HEK293T (cell line): Measurements from ENCODE around the gene CETN3.
"Not testable (repeated sequence)": the region's sequence is repeated elsewhere in the genome, so short reads cannot be mapped to it uniquely, and the experiment has no call there.

Experiments
- CTCF ChIA-PET: fragments of 350-600 bp; formaldehyde crosslinking; extraction: SDS; loops from one replicate; lab custom pipeline; 2021; ENCODE audit warnings: antibody characterized with exemption, inconsistent platforms; lab: Yijun Ruan, JAX
- POLR2A ChIA-PET: fragments of 350-600 bp; formaldehyde crosslinking; extraction: SDS; loops from one replicate; lab custom pipeline; 2020; ENCODE audit warnings: antibody characterized with exemption, inconsistent platforms; lab: Yijun Ruan, JAX
- DNase-seq: peaks from one replicate; pipeline ENCODE4 v3.0.0; 2012; ENCODE audit warnings: mixed read lengths; ENCODE audit errors: extremely low spot score
- CTBP1 ChIP-seq: fragments of 450-650 bp; IDR thresholded peaks from 2 replicates; pipeline ENCODE4 v1.6.1; 2016; ENCODE audit warnings: borderline replicate concordance
- ELF4 ChIP-seq: fragments of 450-650 bp; IDR thresholded peaks from 2 replicates; pipeline ENCODE4 v1.6.1; 2017; ENCODE audit warnings: antibody characterized with exemption
- FOXA1 ChIP-seq: fragments of 450-650 bp; IDR thresholded peaks from 2 replicates; pipeline ENCODE4 v1.6.1; 2016; ENCODE audit warnings: mild to moderate bottlenecking
- FOXK2 ChIP-seq: fragments of 450-650 bp; IDR thresholded peaks from 2 replicates; pipeline ENCODE4 v1.6.1; 2016; ENCODE audit warnings: mild to moderate bottlenecking
- FOXM1 ChIP-seq: fragments of 450-650 bp; IDR thresholded peaks from 2 replicates; pipeline ENCODE4 v1.6.1; 2017; ENCODE audit warnings: mild to moderate bottlenecking, borderline replicate concordance
- HDGF ChIP-seq: fragments of 450-650 bp; IDR thresholded peaks from 2 replicates; pipeline ENCODE4 v1.6.1; 2017; ENCODE audit warnings: antibody characterized with exemption, borderline replicate concordance
- L3MBTL2 ChIP-seq: fragments of 450-650 bp; conservative IDR thresholded peaks from 2 replicates; pipeline ENCODE4 v1.6.1; 2016; ENCODE audit warnings: mild to moderate bottlenecking
- NFRKB ChIP-seq: fragments of 450-650 bp; IDR thresholded peaks from 2 replicates; pipeline ENCODE4 v1.6.1; 2016; ENCODE audit warnings: mild to moderate bottlenecking, moderate library complexity
- SP1 ChIP-seq: fragments of 450-650 bp; IDR thresholded peaks from 2 replicates; pipeline ENCODE4 v1.6.1; 2017
- SUZ12 ChIP-seq: fragments of 450-650 bp; IDR thresholded peaks from 2 replicates; pipeline ENCODE4 v1.6.1; 2016; ENCODE audit warnings: mild to moderate bottlenecking
- TARDBP ChIP-seq: fragments of 450-650 bp; IDR thresholded peaks from 2 replicates; pipeline ENCODE4 v1.6.1; 2016
- ZNF384 ChIP-seq: fragments of 450-650 bp; IDR thresholded peaks from 2 replicates; pipeline ENCODE4 v1.6.1; 2016
- TF ChIP-seq, protein P1 (sequence below): fragments of 450-650 bp; IDR thresholded peaks from 2 replicates; pipeline ENCODE4 v1.6.1; 2016

The CETN3 gene

DNA sequence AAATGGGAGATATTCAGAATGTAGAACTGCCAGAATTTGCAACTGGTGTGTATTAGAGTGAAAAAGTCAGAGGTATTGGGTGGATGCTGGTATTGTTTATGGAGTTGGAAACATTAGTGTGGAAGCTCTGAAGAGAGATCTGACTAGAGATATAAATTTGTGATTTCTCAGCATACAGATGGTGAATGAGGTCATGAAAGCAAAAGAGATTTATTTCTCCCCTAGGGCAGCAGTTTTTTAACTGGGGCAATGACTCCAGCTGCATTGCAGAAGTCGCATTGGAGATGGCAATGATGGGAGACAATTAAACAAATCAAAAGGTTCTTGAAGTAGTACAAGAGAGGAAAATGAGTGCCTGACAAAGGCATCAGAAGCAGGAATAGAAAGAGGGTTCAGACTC is 64.9 kb downstream of the CETN3 start:
- TF ChIP-seq HDGF (no peak), FOXK2 (no peak), FOXA1 (no peak), L3MBTL2 (no peak), NFRKB (no peak), CTBP1 (no peak), FOXM1 (no peak), ELF4 (no peak)
- TF ChIP-seq, protein P1, sequence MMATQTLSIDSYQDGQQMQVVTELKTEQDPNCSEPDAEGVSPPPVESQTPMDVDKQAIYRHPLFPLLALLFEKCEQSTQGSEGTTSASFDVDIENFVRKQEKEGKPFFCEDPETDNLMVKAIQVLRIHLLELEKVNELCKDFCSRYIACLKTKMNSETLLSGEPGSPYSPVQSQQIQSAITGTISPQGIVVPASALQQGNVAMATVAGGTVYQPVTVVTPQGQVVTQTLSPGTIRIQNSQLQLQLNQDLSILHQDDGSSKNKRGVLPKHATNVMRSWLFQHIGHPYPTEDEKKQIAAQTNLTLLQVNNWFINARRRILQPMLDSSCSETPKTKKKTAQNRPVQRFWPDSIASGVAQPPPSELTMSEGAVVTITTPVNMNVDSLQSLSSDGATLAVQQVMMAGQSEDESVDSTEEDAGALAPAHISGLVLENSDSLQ: no peak
- DNase-seq: no peak
- ChIA-PET POLR2A (interaction anchor here (1.8 kb wide), 1 partner anchor 65 kb away, joined by 5 read pairs; the partner anchor contains the start of gene CETN3), CTCF (interaction anchor here (1.1 kb wide), 1 partner anchor 11 kb away, joined by 3 read pairs; no protein-coding TSS in a partner anchor)

DNA sequence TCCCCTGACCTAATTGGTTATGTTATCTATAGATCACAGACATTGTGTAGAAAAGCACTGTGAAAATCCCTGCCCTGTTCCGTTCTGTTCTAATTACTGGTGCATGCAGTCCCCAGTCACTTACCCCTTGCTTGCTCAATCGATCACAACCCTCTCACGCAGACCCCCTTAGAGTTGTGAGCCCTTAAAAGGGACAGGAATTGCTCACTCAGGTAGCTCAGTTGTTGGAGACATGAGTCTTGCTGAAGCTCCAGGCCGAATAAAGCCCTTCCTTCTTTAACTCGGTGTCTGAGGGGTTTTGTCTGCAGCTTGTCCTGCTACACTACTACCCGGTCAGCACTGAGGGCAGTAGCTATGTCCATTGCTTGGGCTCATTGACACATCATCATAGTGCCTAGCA is 65.8 kb downstream of the CETN3 start:
- DNase-seq, POLR2A ChIA-PET, CTCF ChIA-PET: not testable (repeated sequence)

DNA sequence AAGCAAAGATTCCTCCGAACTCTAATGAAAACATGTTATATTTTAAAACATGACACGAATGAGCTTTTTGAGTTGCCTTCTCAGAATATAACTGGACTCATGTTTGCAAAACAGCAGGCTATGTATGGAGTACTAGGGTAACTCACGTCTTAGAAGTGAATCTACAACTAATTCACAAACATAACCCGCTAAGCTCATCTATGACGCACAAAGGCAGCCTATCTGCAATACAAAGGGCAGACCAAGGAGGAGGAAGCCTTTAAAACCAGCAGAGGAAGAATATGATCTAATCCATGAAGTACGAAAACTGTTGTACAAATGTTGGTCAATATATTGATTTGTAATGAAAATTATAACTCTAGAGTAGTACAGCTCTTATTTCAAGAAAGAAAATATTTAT is 67.0 kb downstream of the CETN3 start:
- TF ChIP-seq FOXM1 (no peak), CTBP1 (no peak), FOXK2 (no peak), FOXA1 (no peak), SUZ12 (no peak), SP1 (no peak), ZNF384 (no peak), NFRKB (no peak), TARDBP (no peak)
- TF ChIP-seq, protein P1: no peak
- CTCF ChIA-PET: interaction anchor here (1.2 kb wide), 1 partner anchor 96 kb away, joined by 3 read pairs; no protein-coding TSS in a partner anchor
- POLR2A ChIA-PET: no interaction called here
- DNase-seq: no peak
